GM12891 (cell line): ENCODE data around the gene LRRN4.
"Not testable (repeated sequence)": the region's sequence is repeated elsewhere in the genome, so short reads cannot be mapped to it uniquely, and the experiment has no call there.

Experiments used
- DNase-seq: peaks from one replicate; pipeline ENCODE4 v3.0.0; 2011; ENCODE audit warnings: low spot score; ENCODE audit not compliant: insufficient read length
- FAIRE-seq: peaks from 2 replicates; lab custom pipeline; 2011; peaks lifted over from hg19 to GRCh38; lab: Jason Lieb, UNC
- PAX5 ChIP-seq: IDR thresholded peaks from 2 replicates; pipeline ENCODE4 v1.6.1; 2011; ENCODE audit warnings: low read length, moderate library complexity, mild to moderate bottlenecking; ENCODE audit not compliant: insufficient read depth, severe bottlenecking
- POLR2A ChIP-seq: IDR thresholded peaks from 2 replicates; pipeline ENCODE4 v1.6.1; 2011; ENCODE audit warnings: low read depth, low read length, control low read depth
- POLR2AphosphoS5 ChIP-seq: IDR thresholded peaks from 2 replicates; pipeline ENCODE4 v1.6.1; 2011; ENCODE audit warnings: low read depth, low read length, control low read depth
- POU2F2 ChIP-seq: IDR thresholded peaks from 2 replicates; pipeline ENCODE4 v1.6.1; 2011; ENCODE audit warnings: low read depth, mild to moderate bottlenecking, control low read depth, low read length, moderate library complexity
- SPI1 ChIP-seq: IDR thresholded peaks from 2 replicates; pipeline ENCODE4 v1.6.1; 2011; ENCODE audit warnings: low read depth, low read length, control low read depth
- TAF1 ChIP-seq: IDR thresholded peaks from 2 replicates; pipeline ENCODE4 v1.6.1; 2011; ENCODE audit warnings: low read depth, low read length, control low read depth

The LRRN4 gene

GRCh38 chr20:6036213-6036612 is 17.6 kb downstream of the LRRN4 start:
- TF ChIP-seq SPI1 = no peak
- no peak for TF ChIP-seq PAX5
- TF ChIP-seq POU2F2 = no peak
- no peak for TF ChIP-seq POLR2AphosphoS5
- no peak for TF ChIP-seq POLR2A
- no peak for TF ChIP-seq TAF1
- DNase-seq (no peak), FAIRE-seq (no peak)

DNA sequence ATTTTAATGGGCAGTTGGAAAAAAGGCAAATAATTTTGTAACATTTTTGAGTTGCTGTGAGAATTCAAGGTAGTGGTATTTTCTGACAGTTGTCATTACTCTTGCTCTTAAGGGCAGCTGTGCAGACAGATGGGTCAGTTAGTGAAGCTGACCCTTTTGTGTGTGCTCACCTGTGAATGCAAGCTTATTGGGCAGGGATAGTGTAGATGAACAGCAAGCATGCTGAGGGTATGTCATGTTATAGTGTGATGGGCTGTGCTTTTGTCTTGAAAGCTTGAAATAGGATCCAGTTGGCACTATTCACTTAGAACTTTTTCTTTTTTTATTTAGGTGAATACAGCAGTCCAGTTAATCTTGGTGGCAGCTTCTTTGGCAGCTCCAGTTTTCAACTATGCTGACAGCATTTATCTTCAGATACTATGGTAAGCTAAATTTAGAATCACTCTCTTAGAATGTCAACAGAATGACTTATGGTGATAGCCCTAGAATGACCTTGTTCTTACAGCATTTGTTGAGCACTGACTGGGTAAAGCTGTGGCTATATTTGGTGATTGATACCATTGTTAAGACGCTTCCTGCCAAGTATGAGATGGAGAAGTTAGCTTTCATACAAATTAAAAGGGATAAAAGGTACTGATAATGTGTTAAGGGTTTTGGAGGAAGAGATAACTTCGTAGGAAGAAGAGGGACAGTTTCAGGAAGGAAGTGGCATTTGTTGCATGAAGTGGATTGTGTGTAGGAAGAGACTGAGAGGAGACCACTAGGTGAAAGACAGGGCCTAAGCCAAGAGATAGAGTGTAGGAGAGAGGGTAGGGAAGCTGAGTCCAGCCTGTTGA is 19.5 kb downstream of the LRRN4 start:
- no peak for TF ChIP-seq PAX5
- 0 out of 2 replicates have a peak, but pooled peaks have one; percentile 5 for TF ChIP-seq SPI1
- DNase-seq (no peak), FAIRE-seq (no peak)

DNA sequence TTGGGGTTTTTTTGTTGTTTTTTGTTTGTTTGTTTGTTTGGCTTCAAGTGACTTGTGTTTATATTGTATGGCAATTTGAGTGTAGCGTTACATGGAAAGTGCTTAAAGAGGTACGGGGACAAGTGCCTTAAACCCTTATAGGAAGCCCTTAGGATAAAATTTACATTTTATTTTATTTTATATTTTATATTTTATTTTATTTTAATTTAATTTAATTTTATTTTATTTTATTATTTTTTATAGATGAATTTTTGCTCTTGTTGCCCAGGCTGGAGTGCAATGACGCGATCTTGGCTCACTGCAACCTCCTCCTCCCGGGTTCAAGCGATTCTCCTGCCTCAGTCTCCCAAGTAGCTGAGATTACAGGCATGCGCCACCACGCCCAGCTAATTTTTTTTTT is 21.0 kb downstream of the LRRN4 start:
- not testable (repeated sequence) for FAIRE-seq, DNase-seq

GRCh38 chr20:6030453-6031080 is 23.3 kb downstream of the LRRN4 start:
- TF ChIP-seq TAF1 (no peak), SPI1 (no peak), POLR2AphosphoS5 (no peak)
- FAIRE-seq (no peak), DNase-seq (no peak)

- no peak for TF ChIP-seq PAX5
- TF ChIP-seq POLR2AphosphoS5 = no peak
- no peak for TF ChIP-seq POLR2A
- TF ChIP-seq POU2F2 = no peak
- TF ChIP-seq TAF1 = no peak
- TF ChIP-seq SPI1 = no peak
- no peak for FAIRE-seq
- no peak for DNase-seq
Observed at GRCh38 chr20:6029538-6029937, 24.3 kb downstream of the LRRN4 start.

GRCh38 chr20:6028818-6029217 is 25.0 kb downstream of the LRRN4 start:
- no peak for FAIRE-seq
- no peak for DNase-seq
- TF ChIP-seq PAX5 (no peak), POLR2AphosphoS5 (no peak), TAF1 (no peak), POLR2A (no peak), SPI1 (no peak), POU2F2 (no peak)

DNA sequence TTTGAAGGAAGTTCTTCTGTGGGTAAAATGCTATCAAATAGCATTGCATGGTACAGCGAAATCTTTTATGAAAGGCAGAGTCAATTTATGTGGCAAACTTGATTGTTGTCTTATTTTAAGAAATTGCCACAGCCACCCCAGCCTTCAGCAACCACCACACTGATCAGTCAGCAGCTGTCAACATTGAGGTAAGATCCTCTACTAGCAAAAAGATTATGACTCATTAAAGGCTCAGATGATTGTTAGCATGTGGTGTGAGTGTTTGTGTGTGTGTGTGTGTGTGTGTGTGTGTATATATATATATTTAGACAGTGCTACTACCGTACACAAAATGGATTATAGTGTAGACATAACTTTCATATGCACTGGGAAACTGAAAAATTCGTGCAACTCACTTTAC is 27.8 kb downstream of the LRRN4 start:
- DNase-seq = no peak
- TF ChIP-seq POLR2A (no peak), PAX5 (no peak), TAF1 (no peak), SPI1 (no peak), POU2F2 (no peak), POLR2AphosphoS5 (no peak)
- no peak for FAIRE-seq

GRCh38 chr20:6024768-6025167 is 29.1 kb downstream of the LRRN4 start:
- TF ChIP-seq POLR2A = no peak
- DNase-seq (no peak), FAIRE-seq (no peak)

DNA sequence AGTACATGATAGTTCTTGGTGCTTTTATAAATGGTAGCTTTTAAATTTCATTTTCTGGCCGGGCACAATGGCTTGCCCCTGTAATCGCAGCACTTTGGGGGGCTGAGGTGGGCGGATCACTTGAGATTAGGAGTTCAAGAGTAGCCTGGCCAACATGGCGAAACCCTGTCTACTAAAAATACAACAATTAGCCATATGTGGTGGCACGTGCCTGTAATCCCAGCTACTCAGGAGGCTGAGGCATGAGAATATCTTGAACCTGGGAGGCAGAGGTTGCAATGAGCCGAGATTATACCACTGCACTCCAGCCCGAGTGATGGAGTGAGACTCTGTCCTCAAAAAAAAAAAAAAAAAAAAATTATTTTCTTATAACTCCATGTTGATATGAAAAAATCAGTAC is 36.0 kb downstream of the LRRN4 start:
- DNase-seq (no peak), FAIRE-seq (no peak)
- TF ChIP-seq POLR2A = no peak
- no peak for TF ChIP-seq POLR2AphosphoS5
- TF ChIP-seq PAX5 = no peak
- TF ChIP-seq SPI1 = no peak
- no peak for TF ChIP-seq TAF1
- no peak for TF ChIP-seq POU2F2

- DNase-seq = no peak
- no peak for FAIRE-seq
- no peak for TF ChIP-seq SPI1
- TF ChIP-seq POLR2A = no peak
- TF ChIP-seq TAF1 = no peak
- TF ChIP-seq POLR2AphosphoS5 = no peak
- TF ChIP-seq PAX5 = no peak
- TF ChIP-seq POU2F2 = no peak
Observed at GRCh38 chr20:6017467-6017866, 36.4 kb downstream of the LRRN4 start.
